GM21367 (cell line): ENCODE data around the gene LDLRAD3.

Experiments
- ATAC-seq: cut with Tn5 transposase; IDR thresholded peaks from one replicate; pipeline ENCODE4 v1.9.1; 2021; ENCODE audit not compliant: unreplicated experiment

LDLRAD3 gene

GRCh38 chr11:36229091-36229705, 285.3 kb downstream of the LDLRAD3 start:
- no peak for ATAC-seq

- no peak for ATAC-seq
These were observed 287.2 kb downstream of the LDLRAD3 start for GRCh38 chr11:36230779-36231699.

- no peak for ATAC-seq
These were observed 289.3 kb downstream of the LDLRAD3 start for GRCh38 chr11:36233204-36233603.

GRCh38 chr11:36234825-36235224, 291.0 kb downstream of the LDLRAD3 start:
- no peak for ATAC-seq

- no peak for ATAC-seq
These were observed 291.9 kb downstream of the LDLRAD3 start for GRCh38 chr11:36235750-36236149.

GRCh38 chr11:36237391-36237790, 293.5 kb downstream of the LDLRAD3 start:
- ATAC-seq, result no peak

- ATAC-seq, result no peak
These were observed 294.3 kb downstream of the LDLRAD3 start for GRCh38 chr11:36238036-36238631.

GRCh38 chr11:36238881-36239280, 295.0 kb downstream of the LDLRAD3 start:
- ATAC-seq, result no peak

GRCh38 chr11:36239636-36240035, 295.8 kb downstream of the LDLRAD3 start:
- no peak for ATAC-seq

- ATAC-seq, result no peak
These were observed 296.3 kb downstream of the LDLRAD3 start for GRCh38 chr11:36240173-36240572.

- ATAC-seq, result no peak
These were observed 296.9 kb downstream of the LDLRAD3 start for GRCh38 chr11:36240801-36241200.

GRCh38 chr11:36241497-36241896, 297.6 kb downstream of the LDLRAD3 start:
- ATAC-seq, result no peak

- no peak for ATAC-seq
These were observed 299.8 kb downstream of the LDLRAD3 start for GRCh38 chr11:36243641-36244040.

- ATAC-seq, result no peak
These were observed 303.6 kb downstream of the LDLRAD3 start for GRCh38 chr11:36247493-36247892.

- ATAC-seq, result no peak
These were observed 304.6 kb downstream of the LDLRAD3 start for GRCh38 chr11:36248436-36248835.

- ATAC-seq, result no peak
These were observed 305.4 kb downstream of the LDLRAD3 start for GRCh38 chr11:36249246-36249645.

GRCh38 chr11:36251823-36252222, 308.0 kb downstream of the LDLRAD3 start:
- ATAC-seq, result no peak

- ATAC-seq, result no peak
These were observed 309.4 kb downstream of the LDLRAD3 start for GRCh38 chr11:36253238-36253637.

- ATAC-seq, result no peak
These were observed 310.9 kb downstream of the LDLRAD3 start for GRCh38 chr11:36254713-36255112.

GRCh38 chr11:36257351-36257750, 313.5 kb downstream of the LDLRAD3 start:
- ATAC-seq, result no peak

- no peak for ATAC-seq
These were observed 315.0 kb downstream of the LDLRAD3 start for GRCh38 chr11:36258730-36259360.
